Measurements from ENCODE around the gene CFAP54. TPM values are rescaled to one million over a fixed set of nuclear protein-coding genes. Genes with fewer than 3 reads are reported as not detected.
A peak's percentile ranks its signal among the peaks of the same experiment; 100 is the strongest.

The CFAP54 gene
- total RNA-seq, 1 donor from 2014 or later = 0.16 TPM

GRCh38 chr12:96445691-96446583, 43.4 kb upstream of the CFAP54 start:
- H3K4me3 ChIP-seq = peak overlapping the region; percentile 14
- no peaks in the 10 kb centered on the region for H3K27me3 ChIP-seq (ENCODE audit: low read depth)
- peaks cover 19% of the 10 kb centered on the region for H3K4me1 ChIP-seq
- intact Hi-C loops (cut with micrococcal nuclease) = no loop called here
- H3K9me3 ChIP-seq (replicated peaks) = no peaks in the 10 kb centered on the region
- DNase-seq = no peak
- H3K36me3 ChIP-seq = no peaks in the 10 kb centered on the region
- no peak for TF ChIP-seq CTCF (IDR thresholded peaks at IDR 0.05; ENCODE audit: borderline replicate concordance)
- H3K27ac ChIP-seq (replicated peaks) = peak overlapping the region; percentile 89

GRCh38 chr12:96447256-96447655, 42.1 kb upstream of the CFAP54 start:
- peak overlapping the region; percentile 89 for H3K27ac ChIP-seq (replicated peaks)
- intact Hi-C loops (cut with micrococcal nuclease) = no loop called here
- TF ChIP-seq CTCF (IDR thresholded peaks at IDR 0.05; ENCODE audit: borderline replicate concordance) = no peak

GRCh38 chr12:96448300-96448699, 41.1 kb upstream of the CFAP54 start:
- intact Hi-C loops (cut with micrococcal nuclease) = no loop called here
- no peak overlapping the region for H3K4me3 ChIP-seq
- H3K4me1 ChIP-seq = peaks cover 19% of the 10 kb centered on the region
- no peak for TF ChIP-seq CTCF (IDR thresholded peaks at IDR 0.05; ENCODE audit: borderline replicate concordance)
- peaks cover 4% of the 10 kb centered on the region for H3K9me3 ChIP-seq (replicated peaks)
- DNase-seq = no peak
- no peaks in the 10 kb centered on the region for H3K36me3 ChIP-seq
- no peak overlapping the region for H3K27ac ChIP-seq (replicated peaks)
- no peaks in the 10 kb centered on the region for H3K27me3 ChIP-seq (ENCODE audit: low read depth)

More at GRCh38 chr12:96447256-96447655, 42.1 kb upstream of the CFAP54 start:
- Histone ChIP-seq H3K9me3 (replicated peaks) (peaks cover 4% of the 10 kb centered on the region), H3K27me3 (ENCODE audit: low read depth) (no peaks in the 10 kb centered on the region), H3K4me3 (no peak overlapping the region), H3K36me3 (no peaks in the 10 kb centered on the region), H3K4me1 (peaks cover 19% of the 10 kb centered on the region)
- DNase-seq = no peak

- Histone ChIP-seq H3K4me3 (no peak overlapping the region), H3K4me1 (no peaks in the 10 kb centered on the region), H3K27ac (replicated peaks) (no peak overlapping the region), H3K36me3 (no peaks in the 10 kb centered on the region), H3K27me3 (ENCODE audit: low read depth) (no peaks in the 10 kb centered on the region), H3K9me3 (replicated peaks) (peaks cover 4% of the 10 kb centered on the region)
- no peak for DNase-seq
- no peak for TF ChIP-seq CTCF (IDR thresholded peaks at IDR 0.05; ENCODE audit: borderline replicate concordance)
- intact Hi-C loops (cut with micrococcal nuclease) = no loop called here
These were observed 37.0 kb upstream of the CFAP54 start for GRCh38 chr12:96452261-96452922.

GRCh38 chr12:96454396-96454795, 35.0 kb upstream of the CFAP54 start:
- H3K9me3 ChIP-seq (replicated peaks) = peaks cover 4% of the 10 kb centered on the region
- H3K27me3 ChIP-seq (ENCODE audit: low read depth) = no peaks in the 10 kb centered on the region
- H3K27ac ChIP-seq (replicated peaks) = no peak overlapping the region
- intact Hi-C loops (cut with micrococcal nuclease) = no loop called here
- no peak for TF ChIP-seq CTCF (IDR thresholded peaks at IDR 0.05; ENCODE audit: borderline replicate concordance)
- H3K4me3 ChIP-seq = no peak overlapping the region
- no peak for DNase-seq
- no peaks in the 10 kb centered on the region for H3K36me3 ChIP-seq
- no peaks in the 10 kb centered on the region for H3K4me1 ChIP-seq

All from left ventricle myocardium inferior (tissue), 1 donor.